GM18499 (cell line): ENCODE results near the gene OGFOD2.

Source experiments
- ATAC-seq: cut with Tn5 transposase; IDR thresholded peaks from one replicate; pipeline ENCODE4 v1.9.1; 2021; ENCODE audit warnings: moderate number of reproducible peaks; ENCODE audit not compliant: insufficient read depth, unreplicated experiment

OGFOD2 gene

GRCh38 chr12:122949816-122950675, 25.0 kb upstream of the OGFOD2 start:
- no peak for ATAC-seq

- no peak for ATAC-seq
These were observed 23.6 kb upstream of the OGFOD2 start for GRCh38 chr12:122951406-122951805.

- no peak for ATAC-seq
These were observed 22.8 kb upstream of the OGFOD2 start for GRCh38 chr12:122951979-122952892.

GRCh38 chr12:122955156-122955555, 19.9 kb upstream of the OGFOD2 start:
- ATAC-seq, result no peak

GRCh38 chr12:122956035-122956434, 19.0 kb upstream of the OGFOD2 start:
- ATAC-seq, result no peak

- ATAC-seq, result no peak
These were observed 16.7 kb upstream of the OGFOD2 start for GRCh38 chr12:122958198-122958888.

- no peak for ATAC-seq
These were observed 15.4 kb upstream of the OGFOD2 start for GRCh38 chr12:122959566-122960192.

- ATAC-seq, result no peak
These were observed 14.9 kb upstream of the OGFOD2 start for GRCh38 chr12:122960193-122960569.

GRCh38 chr12:122961531-122962329, 13.3 kb upstream of the OGFOD2 start:
- ATAC-seq, result no peak

- ATAC-seq, result no peak
These were observed 11.1 kb upstream of the OGFOD2 start for GRCh38 chr12:122963941-122964265.

- no peak for ATAC-seq
These were observed 10.4 kb upstream of the OGFOD2 start for GRCh38 chr12:122964439-122965257.

- no peak for ATAC-seq
These were observed 9.7 kb upstream of the OGFOD2 start for GRCh38 chr12:122965321-122965751.

GRCh38 chr12:122965851-122966742, 8.9 kb upstream of the OGFOD2 start, which contains the start of gene ABCB9:
ABCB9 (minus strand) TSS chr12:122966463; CDS start chr12:122960235, 6,228 bp downstream.
- ATAC-seq, result no peak

GRCh38 chr12:122966743-122967550, 8.1 kb upstream of the OGFOD2 start:
- ATAC-seq, result no peak

GRCh38 chr12:122968104-122968503, 6.9 kb upstream of the OGFOD2 start:
- no peak for ATAC-seq

- no peak for ATAC-seq
These were observed 5.4 kb upstream of the OGFOD2 start for GRCh38 chr12:122969676-122970075.
